Measurements from ENCODE around the gene PI3. TPM values are rescaled to one million over a fixed set of nuclear protein-coding genes. Genes with fewer than 3 reads are reported as not detected.

The PI3 gene
- total RNA-seq, 1 donor from 2014 or later: 9.2 TPM

GRCh38 chr20:45209924-45210323, 35.2 kb downstream of the PI3 start:
- TF ChIP-seq CTCF (IDR thresholded peaks at IDR 0.05): no peak
- Histone ChIP-seq H3K27ac (no peak overlapping the region), H3K4me1 (no peaks in the 10 kb centered on the region), H3K9me3 (no peaks in the 10 kb centered on the region), H3K27me3 (ENCODE audit: low read depth) (no peaks in the 10 kb centered on the region), H3K4me3 (no peak overlapping the region), H3K36me3 (no peaks in the 10 kb centered on the region)
- no peak for DNase-seq
- no peak for ATAC-seq
- intact Hi-C loops (cut with DNase I): no loop called here

- Histone ChIP-seq H3K27me3 (ENCODE audit: low read depth) (no peaks in the 10 kb centered on the region), H3K9me3 (no peaks in the 10 kb centered on the region), H3K27ac (no peak overlapping the region), H3K4me3 (no peak overlapping the region), H3K4me1 (no peaks in the 10 kb centered on the region), H3K36me3 (no peaks in the 10 kb centered on the region)
- DNase-seq: no peak
- intact Hi-C loops (cut with DNase I): no loop called here
- no peak for TF ChIP-seq CTCF (IDR thresholded peaks at IDR 0.05)
- ATAC-seq: no peak
These were observed 37.1 kb downstream of the PI3 start for GRCh38 chr20:45211569-45212474.

- H3K4me1 ChIP-seq: no peaks in the 10 kb centered on the region
- H3K27ac ChIP-seq: no peak overlapping the region
- no peak for TF ChIP-seq CTCF (IDR thresholded peaks at IDR 0.05)
- ATAC-seq: no peak
- intact Hi-C loops (cut with DNase I): no loop called here
- no peak overlapping the region for H3K4me3 ChIP-seq
- DNase-seq: no peak
- H3K27me3 ChIP-seq (ENCODE audit: low read depth): no peaks in the 10 kb centered on the region
- no peaks in the 10 kb centered on the region for H3K9me3 ChIP-seq
- no peaks in the 10 kb centered on the region for H3K36me3 ChIP-seq
These were observed 38.1 kb downstream of the PI3 start for GRCh38 chr20:45212836-45213235.

GRCh38 chr20:45218124-45218523, 43.4 kb downstream of the PI3 start:
- H3K27me3 ChIP-seq (ENCODE audit: low read depth): no peaks in the 10 kb centered on the region
- DNase-seq (no peak), ATAC-seq (no peak)
- TF ChIP-seq CTCF (IDR thresholded peaks at IDR 0.05): no peak
- H3K9me3 ChIP-seq: no peaks in the 10 kb centered on the region
- H3K27ac ChIP-seq: no peak overlapping the region
- intact Hi-C loops (cut with DNase I): no loop called here
- no peaks in the 10 kb centered on the region for H3K36me3 ChIP-seq
- H3K4me1 ChIP-seq: no peaks in the 10 kb centered on the region
- H3K4me3 ChIP-seq: no peak overlapping the region

- intact Hi-C loops (cut with DNase I): no loop called here
- DNase-seq: no peak
These were observed 43.9 kb downstream of the PI3 start for GRCh38 chr20:45218636-45219035.

More at GRCh38 chr20:45218636-45219035, 43.9 kb downstream of the PI3 start:
- no peak for ATAC-seq
- H3K36me3 ChIP-seq: no peaks in the 10 kb centered on the region
- H3K9me3 ChIP-seq: no peaks in the 10 kb centered on the region
- no peak overlapping the region for H3K4me3 ChIP-seq
- no peak overlapping the region for H3K27ac ChIP-seq
- no peak for TF ChIP-seq CTCF (IDR thresholded peaks at IDR 0.05)
- no peaks in the 10 kb centered on the region for H3K4me1 ChIP-seq
- H3K27me3 ChIP-seq (ENCODE audit: low read depth): no peaks in the 10 kb centered on the region

Data from lower lobe of right lung (tissue), 2 donors.